ENCODE results near the gene NMNAT3. TPM values are rescaled to one million over a fixed set of nuclear protein-coding genes. Genes with fewer than 3 reads are reported as not detected.

The NMNAT3 gene
- total and polyA plus RNA-seq, 4 donors, result 1.9 to 19.7 (median 2.9) TPM

- Histone ChIP-seq H3K27me3 (ENCODE audit: control insufficient read depth in 4 of 4, insufficient read depth in 4 of 4, low read length in 3 of 4) (no peaks in the 10 kb centered on the region), H3K36me3 (ENCODE audit: control insufficient read depth in 4 of 4, insufficient read depth in 3 of 4, low read depth in 1 of 4, low read length in 3 of 4) (no peaks in the 10 kb centered on the region), H3K9me3 (ENCODE audit: control insufficient read depth in 4 of 4, low read length in 3 of 4) (no peaks in the 10 kb centered on the region), H3K4me3 (ENCODE audit: low read depth in 1 of 3, low read length in 3 of 3) (no peak overlapping the region), H3K27ac (ENCODE audit: low read depth in 1 of 2, low read length in 2 of 2) (no peak overlapping the region), H3K4me1 (ENCODE audit: control insufficient read depth in 4 of 4, insufficient read depth in 4 of 4, low read length in 3 of 4) (no peaks in the 10 kb centered on the region), H3K9ac (ENCODE audit: low read depth in 1 of 2, low read length in 2 of 2) (no peak overlapping the region)
- TF ChIP-seq SP1 (IDR thresholded peaks at IDR 0.05) (no peak), NR2F2 (IDR thresholded peaks at IDR 0.05) (no peak), TAF1 (conservative IDR thresholded peaks at IDR 0.05) (no peak), CTCF (IDR thresholded peaks at IDR 0.05; ENCODE audit: low read depth, low read length, missing input control) (no peak), JUND (IDR thresholded peaks at IDR 0.05) (no peak), HNF4G (IDR thresholded peaks at IDR 0.05) (no peak), YY1 (IDR thresholded peaks at IDR 0.05) (no peak), MAX (IDR thresholded peaks at IDR 0.05) (no peak), GABPA (IDR thresholded peaks at IDR 0.05 in 1 of 2, conservative IDR thresholded peaks at IDR 0.05 in 1 of 2) (no peak), FOXA1 (IDR thresholded peaks at IDR 0.05) (no peak), RAD21 (IDR thresholded peaks at IDR 0.05) (no peak), ZBTB33 (IDR thresholded peaks at IDR 0.05) (no peak), EGR1 (IDR thresholded peaks at IDR 0.05; ENCODE audit: low read depth in 2 of 2) (no peak), RXRA (IDR thresholded peaks at IDR 0.05) (no peak), REST (IDR thresholded peaks at IDR 0.05) (no peak), FOXA2 (IDR thresholded peaks at IDR 0.05) (no peak), HNF4A (conservative IDR thresholded peaks at IDR 0.05) (no peak), ATF3 (IDR thresholded peaks at IDR 0.05) (no peak)
- 92% methylated on average over 5 of the region's 5 CpGs for WGBS
- no peak for DNase-seq (ENCODE audit: low spot score)
Measured at GRCh38 chr3:139611528-139611927, 66.2 kb downstream of the NMNAT3 start.
